Measurements from ENCODE around the gene STYXL2.

The STYXL2 gene

GRCh38 chr1:167118188-167118587 is 24.3 kb downstream of the STYXL2 start:
- no peak for TF ChIP-seq EZH2 (IDR thresholded peaks at IDR 0.05; ENCODE audit: borderline replicate concordance, low read length)
- no peak for TF ChIP-seq CTCF (IDR thresholded peaks at IDR 0.05; ENCODE audit: low read length)
- H3F3A ChIP-seq (ENCODE audit: insufficient read depth, low read length): no peaks in the 10 kb centered on the region
- no peak overlapping the region for H3K9ac ChIP-seq (ENCODE audit: low read length)
- no peaks in the 10 kb centered on the region for H4K20me1 ChIP-seq (ENCODE audit: insufficient read depth, low read length)
- H2AFZ ChIP-seq (ENCODE audit: low read length): no peak overlapping the region
- H3K79me2 ChIP-seq (ENCODE audit: insufficient read depth, low read length): no peaks in the 10 kb centered on the region
- H3K4me1 ChIP-seq (ENCODE audit: insufficient read depth, low read length, severe bottlenecking): no peaks in the 10 kb centered on the region
- H3K27ac ChIP-seq (ENCODE audit: low read depth, low read length, poor library complexity, severe bottlenecking): no peak overlapping the region
- H3K36me3 ChIP-seq (ENCODE audit: insufficient read depth, low read length): no peaks in the 10 kb centered on the region
- H3K27me3 ChIP-seq (ENCODE audit: insufficient read depth, low read length): no peaks in the 10 kb centered on the region; the same call in 1 of the 2 replicates
- H3K4me3 ChIP-seq (ENCODE audit: low read depth, low read length, poor library complexity, severe bottlenecking): no peak overlapping the region
- no peaks in the 10 kb centered on the region for H3K9me2 ChIP-seq (ENCODE audit: low read depth, low read length)
- no peaks in the 10 kb centered on the region for H3K9me3 ChIP-seq (ENCODE audit: low read length)
- H3K4me2 ChIP-seq (ENCODE audit: low read length): no peak overlapping the region

GRCh38 chr1:167119696-167120095 is 25.8 kb downstream of the STYXL2 start:
- Histone ChIP-seq H2AFZ (ENCODE audit: low read length) (no peak overlapping the region), H3F3A (ENCODE audit: insufficient read depth, low read length) (no peaks in the 10 kb centered on the region)
- no peak for TF ChIP-seq EZH2 (IDR thresholded peaks at IDR 0.05; ENCODE audit: borderline replicate concordance, low read length)
- TF ChIP-seq CTCF (IDR thresholded peaks at IDR 0.05; ENCODE audit: low read length): no peak

GRCh38 chr1:167120899-167121298 is 27.0 kb downstream of the STYXL2 start:
- Histone ChIP-seq H3K4me2 (ENCODE audit: low read length) (no peak overlapping the region), H4K20me1 (ENCODE audit: insufficient read depth, low read length) (no peaks in the 10 kb centered on the region), H3K9ac (ENCODE audit: low read length) (no peak overlapping the region), H3K27me3 (ENCODE audit: insufficient read depth, low read length) (no peaks in the 10 kb centered on the region), H3K9me2 (ENCODE audit: low read depth, low read length) (no peaks in the 10 kb centered on the region), H3K27ac (ENCODE audit: low read depth, low read length, poor library complexity, severe bottlenecking) (no peak overlapping the region), H3F3A (ENCODE audit: insufficient read depth, low read length) (no peaks in the 10 kb centered on the region), H2AFZ (ENCODE audit: low read length) (no peak overlapping the region), H3K4me3 (ENCODE audit: low read depth, low read length, poor library complexity, severe bottlenecking) (no peak overlapping the region), H3K9me3 (ENCODE audit: low read length) (no peaks in the 10 kb centered on the region), H3K36me3 (ENCODE audit: insufficient read depth, low read length) (no peaks in the 10 kb centered on the region), H3K79me2 (ENCODE audit: insufficient read depth, low read length) (no peaks in the 10 kb centered on the region), H3K4me1 (ENCODE audit: insufficient read depth, low read length, severe bottlenecking) (no peaks in the 10 kb centered on the region)
- TF ChIP-seq CTCF (IDR thresholded peaks at IDR 0.05; ENCODE audit: low read length) (no peak), EZH2 (IDR thresholded peaks at IDR 0.05; ENCODE audit: borderline replicate concordance, low read length) (no peak)

More at GRCh38 chr1:167119696-167120095, 25.8 kb downstream of the STYXL2 start:
- no peak overlapping the region for H3K27ac ChIP-seq (ENCODE audit: low read depth, low read length, poor library complexity, severe bottlenecking)
- H3K4me3 ChIP-seq (ENCODE audit: low read depth, low read length, poor library complexity, severe bottlenecking): no peak overlapping the region
- no peaks in the 10 kb centered on the region for H3K79me2 ChIP-seq (ENCODE audit: insufficient read depth, low read length)
- no peaks in the 10 kb centered on the region for H4K20me1 ChIP-seq (ENCODE audit: insufficient read depth, low read length)
- H3K27me3 ChIP-seq (ENCODE audit: insufficient read depth, low read length): no peaks in the 10 kb centered on the region
- no peaks in the 10 kb centered on the region for H3K36me3 ChIP-seq (ENCODE audit: insufficient read depth, low read length)
- H3K9ac ChIP-seq (ENCODE audit: low read length): no peak overlapping the region
- H3K9me3 ChIP-seq (ENCODE audit: low read length): no peaks in the 10 kb centered on the region
- no peak overlapping the region for H3K4me2 ChIP-seq (ENCODE audit: low read length)
- H3K9me2 ChIP-seq (ENCODE audit: low read depth, low read length): no peaks in the 10 kb centered on the region
- no peaks in the 10 kb centered on the region for H3K4me1 ChIP-seq (ENCODE audit: insufficient read depth, low read length, severe bottlenecking)

Data from OCI-LY1 (cell line).